HG02623 (cell line): ENCODE results near the gene CFAP107.
"Not testable (repeated sequence)": the region's sequence is repeated elsewhere in the genome, so short reads cannot be mapped to it uniquely, and the experiment has no call there.

Experiments used
- ATAC-seq: cut with Tn5 transposase; IDR thresholded peaks from one replicate; pipeline ENCODE4 v1.9.1; 2021; ENCODE audit warnings: moderate library complexity; ENCODE audit not compliant: unreplicated experiment

CFAP107 gene

DNA sequence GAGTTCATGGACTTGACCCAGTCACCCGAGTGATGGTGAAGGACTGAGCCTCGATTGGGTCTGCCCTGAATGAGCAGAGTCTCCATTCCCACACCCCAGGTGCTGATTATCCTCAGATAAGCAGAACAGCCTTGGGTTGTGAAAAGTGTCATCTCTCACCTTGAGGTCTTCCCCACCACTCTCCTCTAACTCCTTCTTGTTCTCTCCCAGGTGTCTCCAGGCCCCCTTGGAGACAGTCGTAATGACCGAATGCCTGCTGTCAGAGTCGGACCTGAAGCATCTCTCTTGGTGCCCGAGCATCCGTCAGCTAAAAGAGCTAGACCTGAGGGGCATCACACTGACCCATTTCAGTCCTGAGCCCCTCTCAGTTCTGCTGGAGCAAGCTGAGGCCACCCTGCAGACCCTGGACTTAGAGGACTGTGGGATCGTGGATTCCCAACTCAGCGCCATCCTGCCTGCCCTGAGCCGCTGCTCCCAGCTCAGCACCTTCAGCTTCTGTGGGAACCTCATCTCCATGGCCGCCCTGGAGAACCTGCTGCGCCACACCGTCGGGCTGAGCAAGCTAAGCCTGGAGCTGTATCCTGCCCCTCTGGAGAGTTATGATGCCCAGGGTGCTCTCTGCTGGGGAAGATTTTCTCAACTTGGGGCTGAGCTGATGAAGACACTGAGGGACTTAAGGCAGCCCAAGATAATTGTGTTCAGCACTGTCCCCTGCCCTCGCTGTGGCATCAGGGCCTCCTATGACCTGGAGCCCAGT lies 31.0 kb downstream of the CFAP107 start:
- ATAC-seq = no peak

DNA sequence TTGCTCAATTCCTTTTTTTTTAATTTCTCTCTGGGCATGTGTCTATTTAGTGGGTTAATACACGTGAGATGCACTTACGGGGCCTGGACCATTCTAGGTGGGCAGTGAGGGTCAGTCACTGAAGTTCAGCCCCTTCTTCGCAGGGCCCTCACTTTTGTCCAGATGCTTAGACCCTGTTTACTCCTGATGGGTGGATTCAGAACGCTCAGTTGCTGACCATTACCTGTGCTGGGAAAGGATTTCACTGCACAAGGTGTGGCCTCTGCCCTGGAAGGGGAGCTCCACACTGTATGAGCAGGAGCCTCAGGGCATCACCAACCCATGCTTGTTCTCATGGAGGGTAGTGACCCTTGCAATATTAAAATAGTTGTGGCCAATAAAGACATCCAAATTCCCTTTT lies 32.1 kb downstream of the CFAP107 start:
- no peak for ATAC-seq

DNA sequence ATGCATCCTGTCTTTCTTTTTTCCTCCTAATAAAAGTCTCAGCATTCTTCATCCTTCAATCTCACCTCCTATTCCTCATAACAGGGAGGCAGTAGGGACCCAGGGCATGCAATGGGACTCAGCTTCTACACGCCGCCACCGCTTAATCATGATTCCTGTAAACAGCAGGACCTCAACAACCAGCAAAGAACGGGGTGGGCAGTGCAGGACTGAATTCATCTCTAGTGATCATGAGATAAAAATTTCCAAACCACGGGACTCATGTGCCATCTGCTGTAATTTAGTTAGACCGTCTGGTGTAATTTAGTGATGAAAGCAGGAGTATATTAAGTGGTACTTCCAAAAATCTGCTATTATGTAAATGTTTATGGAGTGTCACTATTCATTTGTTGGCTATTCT lies 32.9 kb downstream of the CFAP107 start:
- ATAC-seq = no peak

DNA sequence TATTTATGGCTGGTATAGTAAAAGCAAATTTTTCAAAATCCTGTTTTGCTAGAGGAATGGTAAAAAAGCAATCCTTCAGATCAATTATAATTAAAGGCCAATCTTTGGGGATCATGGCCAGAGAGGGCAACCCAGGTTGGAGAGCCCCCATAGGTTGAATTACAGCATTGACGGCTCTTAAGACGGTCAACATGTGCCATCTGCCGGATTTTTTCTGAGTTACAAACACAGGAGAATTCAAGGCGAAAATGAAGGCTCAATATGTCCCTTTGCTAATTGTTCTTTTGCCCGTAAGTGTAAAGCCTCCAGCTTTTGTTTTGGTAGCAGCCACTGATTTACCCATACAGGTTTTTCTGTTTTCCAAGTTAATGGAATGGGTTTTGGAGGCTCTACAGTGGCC lies 35.5 kb downstream of the CFAP107 start:
- ATAC-seq = not testable (repeated sequence)

DNA sequence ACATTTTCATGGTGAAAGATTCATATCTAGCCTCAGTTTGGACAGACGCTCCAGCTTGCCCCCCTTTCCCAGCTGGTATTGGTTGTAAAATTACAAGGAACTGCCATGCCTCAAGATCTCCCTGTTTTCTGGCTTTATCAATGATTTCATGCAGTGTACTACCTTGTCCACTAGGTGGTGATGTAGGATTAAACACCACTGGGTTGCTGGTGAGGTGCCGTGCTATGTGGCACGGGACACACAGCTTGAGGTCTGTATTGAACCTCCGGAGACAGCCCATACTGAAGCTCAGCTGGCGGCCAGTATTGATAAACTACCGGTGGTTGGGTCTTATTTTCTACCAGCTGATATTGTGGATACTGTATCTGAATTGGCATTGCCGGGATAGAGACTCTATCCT lies 37.8 kb downstream of the CFAP107 start:
- ATAC-seq = not testable (repeated sequence)

DNA sequence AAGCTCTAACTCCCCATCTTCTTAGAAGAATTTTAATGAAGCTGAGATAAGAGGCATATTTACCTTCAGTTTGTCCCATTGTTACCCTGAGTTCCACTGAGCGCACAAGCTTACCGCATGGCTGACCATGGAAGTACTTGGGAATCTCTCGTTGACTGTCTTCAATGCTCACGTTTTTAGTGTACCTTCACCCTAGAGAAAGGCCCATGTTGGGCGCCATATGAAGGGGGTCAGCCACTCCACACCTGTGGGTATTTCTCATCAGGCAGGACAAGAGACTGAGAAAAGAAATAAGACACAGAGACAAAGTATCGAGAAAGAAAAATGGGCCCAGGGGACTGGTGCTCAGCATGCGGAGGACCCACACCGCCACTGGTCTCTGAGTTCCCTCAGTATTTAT lies 38.7 kb downstream of the CFAP107 start:
- ATAC-seq = not testable (repeated sequence)

DNA sequence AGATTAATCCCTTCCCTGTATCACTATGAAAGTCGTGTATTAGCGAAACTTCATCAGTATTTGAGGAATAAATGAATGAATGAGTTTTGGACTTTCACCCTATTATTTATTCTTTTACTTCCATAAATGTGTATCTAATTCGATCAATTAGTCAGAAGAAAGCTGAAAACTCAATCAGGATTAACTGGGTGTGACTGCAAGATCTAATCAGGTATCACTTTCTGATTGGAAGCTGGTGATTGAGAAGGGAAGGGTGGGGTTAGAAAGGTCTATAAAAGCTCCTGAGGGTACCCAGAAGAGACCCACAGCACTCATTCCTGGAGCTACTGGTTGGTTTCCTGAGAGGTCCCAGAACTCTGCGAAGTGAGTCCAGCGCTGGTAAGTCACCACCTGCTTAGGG lies 45.1 kb downstream of the CFAP107 start, which contains the start of gene PRAMEF1:
TSS of gene PRAMEF1 (plus strand) at position 301 of the 400 bp plus-strand sequence. CDS start 1,831 bp downstream, outside the sequence.
- not testable (repeated sequence) for ATAC-seq

DNA sequence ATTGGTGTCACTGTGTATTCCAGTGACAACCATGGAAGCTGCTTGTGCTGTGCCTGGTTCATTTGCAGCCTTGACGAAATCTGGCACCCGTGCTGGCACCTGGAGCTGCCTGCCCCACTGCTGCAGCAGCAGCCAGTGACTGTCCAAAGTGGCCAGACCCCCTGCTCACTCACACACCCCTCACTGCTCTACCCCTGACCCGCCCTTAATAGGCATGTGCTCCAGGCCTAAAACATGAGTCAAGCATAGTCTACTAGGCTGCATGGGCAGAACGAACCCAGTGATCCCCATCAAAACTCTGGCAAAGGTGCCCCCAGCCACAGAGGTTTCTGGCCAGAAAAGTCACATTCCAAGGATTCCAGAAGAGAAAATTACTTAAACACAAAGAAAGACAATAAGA lies 52.9 kb downstream of the CFAP107 start:
- no peak for ATAC-seq

DNA sequence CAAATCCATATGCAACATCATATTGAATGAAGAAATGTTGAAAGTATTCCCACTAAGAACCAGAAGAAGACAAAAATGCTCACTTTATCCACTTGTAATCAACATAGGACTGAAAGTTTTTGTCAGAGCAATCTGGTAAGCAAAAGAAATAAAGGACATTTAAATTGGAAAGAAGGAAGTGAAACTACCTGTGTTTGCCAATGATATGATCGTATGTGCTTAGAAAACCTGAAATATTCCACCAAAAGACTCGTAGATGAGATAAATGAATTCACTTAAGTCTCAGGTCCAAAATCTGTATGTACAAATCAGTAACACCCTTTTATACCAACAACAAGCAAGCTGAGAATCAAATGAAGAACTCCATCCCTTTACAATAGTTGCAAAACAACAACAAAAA lies 53.7 kb downstream of the CFAP107 start:
- no peak for ATAC-seq

DNA sequence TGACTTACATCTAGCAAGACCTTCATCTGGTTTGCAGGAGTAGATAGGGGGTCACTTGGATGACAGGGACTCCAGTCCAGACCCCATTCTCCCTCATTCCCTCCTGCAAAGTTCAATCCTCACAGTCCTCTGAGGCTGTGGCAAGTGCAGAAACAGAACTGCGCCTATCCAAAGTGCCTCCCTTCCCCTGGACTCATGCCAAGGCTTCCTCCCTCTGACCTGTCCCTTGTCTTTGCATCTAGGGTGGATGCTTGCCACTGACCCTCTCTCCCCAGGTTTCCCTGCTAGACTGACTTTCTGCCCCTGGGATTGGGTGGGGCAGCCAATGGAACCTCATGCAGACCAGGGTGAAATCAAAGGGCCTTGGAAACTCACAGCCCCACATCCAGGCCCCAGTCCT lies 63.9 kb downstream of the CFAP107 start:
- ATAC-seq = no peak

DNA sequence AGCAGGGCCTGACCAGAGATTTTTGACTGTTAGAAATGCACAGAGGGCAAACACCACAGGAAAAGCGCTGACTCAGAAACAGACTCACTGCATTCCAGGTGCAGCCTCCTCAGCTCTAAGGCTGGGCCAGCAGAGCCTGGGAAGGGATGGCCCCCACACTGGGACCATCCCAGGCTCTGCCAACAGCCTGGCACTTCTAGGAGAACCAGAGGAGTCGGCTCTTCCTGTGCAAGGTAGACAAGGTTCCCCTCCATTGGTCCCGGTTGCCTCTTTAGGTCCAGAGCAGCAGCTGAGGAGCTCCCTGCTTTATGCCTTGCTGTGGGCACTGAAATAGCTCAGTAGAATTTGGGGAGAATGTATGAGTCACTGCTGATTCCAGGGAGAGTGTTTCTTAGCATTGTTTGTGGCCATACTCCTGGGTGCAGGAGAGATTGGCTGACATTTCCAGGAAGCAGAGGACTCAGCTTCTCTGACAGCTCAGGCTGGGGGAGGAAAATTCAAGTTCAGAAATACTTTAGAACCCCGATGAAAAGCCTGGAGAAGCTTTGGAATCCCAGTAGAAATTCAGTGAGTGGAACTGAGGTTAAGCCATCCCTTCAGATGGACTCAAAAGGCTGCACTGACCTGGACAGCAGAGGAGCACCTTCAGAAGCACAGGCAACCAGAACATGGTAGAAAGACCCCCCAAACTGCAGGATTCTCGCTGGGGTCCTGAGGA lies 64.8 kb downstream of the CFAP107 start:
- ATAC-seq = no peak

DNA sequence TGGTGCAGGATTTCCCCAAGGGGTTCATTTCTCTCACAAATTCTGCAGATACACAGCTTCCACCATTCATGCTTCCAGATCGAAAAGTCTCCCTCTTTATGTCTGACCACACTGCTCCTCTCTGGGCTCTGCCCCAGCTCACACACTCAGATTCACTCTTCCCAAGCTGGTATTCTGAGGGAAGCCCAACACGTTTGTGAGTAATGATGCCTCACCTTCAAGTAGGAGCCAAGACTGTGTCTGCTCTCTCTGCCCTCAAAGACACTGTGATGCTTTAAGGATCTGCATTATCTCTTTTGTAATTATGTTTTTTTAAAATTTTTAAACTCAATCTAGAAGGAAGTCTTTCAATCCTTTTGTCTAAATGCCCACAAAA lies 65.4 kb downstream of the CFAP107 start:
- no peak for ATAC-seq
